Endothelial cell (in vitro differentiated cells): Measurements from ENCODE around the gene NBEA. TPM values are rescaled to one million over a fixed set of nuclear protein-coding genes. Genes with fewer than 3 reads are reported as not detected.

Source experiments
- DNase-seq: peaks from one replicate; pipeline ENCODE4 v3.0.0; 2021; ENCODE audit warnings: low spot score
- H3K27ac Mint-ChIP-seq: one replicate; pipeline ENCODE4 v1.8.0; 2021; ENCODE audit warnings: mixed read lengths, inconsistent platforms; ENCODE audit not compliant: unreplicated experiment
- H3K27me3 Mint-ChIP-seq: one replicate; pipeline ENCODE4 v1.8.0; 2021; ENCODE audit warnings: mild to moderate bottlenecking, moderate library complexity, mixed read lengths, inconsistent platforms; ENCODE audit not compliant: unreplicated experiment
- H3K36me3 Mint-ChIP-seq: one replicate; pipeline ENCODE4 v1.8.0; 2021; ENCODE audit warnings: mild to moderate bottlenecking, low read depth, mixed read lengths, inconsistent platforms; ENCODE audit not compliant: unreplicated experiment
- H3K4me1 Mint-ChIP-seq: one replicate; pipeline ENCODE4 v1.8.0; 2021; ENCODE audit warnings: mild to moderate bottlenecking, mixed read lengths, inconsistent platforms; ENCODE audit not compliant: unreplicated experiment
- H3K4me3 Mint-ChIP-seq: one replicate; pipeline ENCODE4 v1.8.0; 2021; ENCODE audit warnings: mild to moderate bottlenecking, mixed read lengths, inconsistent platforms; ENCODE audit not compliant: unreplicated experiment
- H3K9me3 Mint-ChIP-seq: one replicate; pipeline ENCODE4 v1.8.0; 2021; ENCODE audit warnings: mixed read lengths, inconsistent platforms; ENCODE audit not compliant: unreplicated experiment
- CTCF ChIP-seq: fragments of 200-600 bp; sonication (generic); IDR thresholded peaks from one replicate; pipeline ENCODE4 v1.5.0; 2021; ENCODE audit warnings: antibody characterized with exemption; ENCODE audit not compliant: unreplicated experiment
- total RNA-seq: library from RNA; stranded (reverse); fragmentation: NEBNext Ultra II Directional; extraction: Animal tissue kit (Norgen Biotek cat#: 25700); gene quantifications from one replicate; pipeline ENCODE4 v1.2.1, GENCODE V29; 2021; ENCODE audit not compliant: unreplicated experiment

The NBEA gene
- total RNA-seq, 1 donor from 2014 or later, result 11.7 TPM

GRCh38 chr13:35238274-35238673 lies 296.2 kb downstream of the NBEA start:
- H3K9me3 Mint-ChIP-seq, result no peaks in the 10 kb centered on the region
- no peaks in the 10 kb centered on the region for H3K36me3 Mint-ChIP-seq
- no peak for DNase-seq
- H3K27ac Mint-ChIP-seq, result no peak overlapping the region
- H3K4me1 Mint-ChIP-seq, result peaks cover 9% of the 10 kb centered on the region
- H3K4me3 Mint-ChIP-seq, result no peak overlapping the region
- no peaks in the 10 kb centered on the region for H3K27me3 Mint-ChIP-seq
- no peak for TF ChIP-seq CTCF

- Mint-ChIP-seq H3K9me3 (no peaks in the 10 kb centered on the region), H3K27ac (no peak overlapping the region), H3K36me3 (peaks cover 4% of the 10 kb centered on the region), H3K4me3 (no peak overlapping the region), H3K4me1 (no peaks in the 10 kb centered on the region), H3K27me3 (peaks cover 2% of the 10 kb centered on the region)
- no peak for TF ChIP-seq CTCF
- no peak for DNase-seq
Observed at GRCh38 chr13:35252536-35253205, 310.6 kb downstream of the NBEA start.

GRCh38 chr13:35255241-35255640 lies 313.2 kb downstream of the NBEA start:
- TF ChIP-seq CTCF, result no peak
- no peaks in the 10 kb centered on the region for H3K4me1 Mint-ChIP-seq
- H3K27ac Mint-ChIP-seq, result no peak overlapping the region
- peaks cover 2% of the 10 kb centered on the region for H3K27me3 Mint-ChIP-seq
- no peak overlapping the region for H3K4me3 Mint-ChIP-seq
- no peaks in the 10 kb centered on the region for H3K9me3 Mint-ChIP-seq
- no peak for DNase-seq
- H3K36me3 Mint-ChIP-seq, result peaks cover 4% of the 10 kb centered on the region

- Mint-ChIP-seq H3K27me3 (peaks cover 2% of the 10 kb centered on the region), H3K9me3 (no peaks in the 10 kb centered on the region), H3K36me3 (peaks cover 3% of the 10 kb centered on the region), H3K27ac (no peak overlapping the region), H3K4me1 (no peaks in the 10 kb centered on the region), H3K4me3 (no peak overlapping the region)
- no peak for TF ChIP-seq CTCF
- DNase-seq, result no peak
Observed at GRCh38 chr13:35256459-35257148, 314.5 kb downstream of the NBEA start.

GRCh38 chr13:35260316-35260715 lies 318.2 kb downstream of the NBEA start:
- Mint-ChIP-seq H3K9me3 (no peaks in the 10 kb centered on the region), H3K4me1 (no peaks in the 10 kb centered on the region), H3K27ac (no peak overlapping the region), H3K36me3 (no peaks in the 10 kb centered on the region), H3K27me3 (no peaks in the 10 kb centered on the region), H3K4me3 (no peak overlapping the region)
- DNase-seq, result no peak
- no peak for TF ChIP-seq CTCF
